ENCODE measurements around the gene BACE1. TPM values are rescaled to one million over a fixed set of nuclear protein-coding genes. Genes with fewer than 3 reads are reported as not detected.

The BACE1 gene
- total and polyA plus RNA-seq, 10 of the 15 experiments (the other 5 are each of a cell fraction or from before 2014, with no cell fraction given), result 0.07 to 1.6 (median 0.32) TPM

DNA sequence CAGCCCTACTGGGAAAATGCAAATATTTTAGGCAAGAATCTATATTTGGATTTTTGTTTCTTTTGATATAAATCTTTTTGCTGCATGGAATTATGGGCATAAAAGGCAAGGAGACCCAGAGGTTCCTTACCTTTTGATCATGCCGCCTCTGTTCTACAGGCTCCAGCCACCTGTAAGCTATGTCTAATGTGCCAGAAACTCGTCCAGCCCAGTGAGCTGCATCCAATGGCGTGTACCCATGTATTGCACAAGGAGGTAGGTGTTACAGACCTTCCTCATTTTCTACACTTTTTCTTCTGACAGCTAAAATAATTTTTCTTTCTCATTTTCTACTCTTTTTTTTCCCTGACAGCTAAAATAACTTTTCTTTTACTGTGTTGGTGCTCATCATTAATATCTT is 33.1 kb downstream of the BACE1 start:
- Histone ChIP-seq H3K4me3 (no peak overlapping the region), H3K4me2 (ENCODE audit: control insufficient read depth, insufficient read depth) (no peak overlapping the region), H3K36me3 (ENCODE audit: control insufficient read depth in 2 of 2, insufficient read depth in 2 of 2, low read length in 1 of 2) (peaks cover 4 to 13% of the 10 kb centered on the region in 2 experiments; a peak in 3 of 4 replicates), H3K27ac (ENCODE audit: control insufficient read depth, insufficient read depth) (no peak overlapping the region), H3K27me3 (replicated peaks in 1 of 2; ENCODE audit: control insufficient read depth in 2 of 2, insufficient read depth in 2 of 2, low read length in 1 of 2) (no peaks in the 10 kb centered on the region), H3K4me1 (ENCODE audit: control insufficient read depth, insufficient read depth, low read length) (no peaks in the 10 kb centered on the region), H3K79me2 (ENCODE audit: control insufficient read depth, insufficient read depth, low read length) (no peaks in the 10 kb centered on the region), H3K9ac (ENCODE audit: control insufficient read depth, insufficient read depth, low read length) (no peak overlapping the region), H3K9me3 (replicated peaks; ENCODE audit: control insufficient read depth, insufficient read depth, low read length) (no peaks in the 10 kb centered on the region), H2AFZ (ENCODE audit: control insufficient read depth, low read depth, low read length) (no peak overlapping the region), H4K20me1 (ENCODE audit: control insufficient read depth, insufficient read depth) (no peaks in the 10 kb centered on the region)
- no TSS peak for BruUV-seq (replicated peaks)
- FAIRE-seq, result no peak
- no peak for DNase-seq (ENCODE audit: low read depth, low spot score)
- CTCF ChIA-PET, result interaction anchor here (0.7 to 1.1 kb wide), 2 partner anchors 13 to 487 kb away, joined by 3 read pairs; no protein-coding TSS in a partner anchor
- ATAC-seq, result no peak
- intact Hi-C loops (cut with micrococcal nuclease; ENCODE audit: unreplicated experiment), result no loop called here
- POLR2A ChIA-PET, result no interaction called here
- 60% methylated on average over 3 of the region's 3 CpGs for WGBS (ENCODE audit: insufficient coverage, insufficient replicate concordance, low lambda C conversion rate, missing lambda C conversion rate)
- SMC1A ChIA-PET (ENCODE audit: uncharacterized antibody, unreplicated experiment), result no interaction called here
- RAD21 ChIA-PET (ENCODE audit: unreplicated experiment), result no interaction called here
- in situ Hi-C loops (cut with MboI), result no loop called here
- TF ChIP-seq, protein P1, sequence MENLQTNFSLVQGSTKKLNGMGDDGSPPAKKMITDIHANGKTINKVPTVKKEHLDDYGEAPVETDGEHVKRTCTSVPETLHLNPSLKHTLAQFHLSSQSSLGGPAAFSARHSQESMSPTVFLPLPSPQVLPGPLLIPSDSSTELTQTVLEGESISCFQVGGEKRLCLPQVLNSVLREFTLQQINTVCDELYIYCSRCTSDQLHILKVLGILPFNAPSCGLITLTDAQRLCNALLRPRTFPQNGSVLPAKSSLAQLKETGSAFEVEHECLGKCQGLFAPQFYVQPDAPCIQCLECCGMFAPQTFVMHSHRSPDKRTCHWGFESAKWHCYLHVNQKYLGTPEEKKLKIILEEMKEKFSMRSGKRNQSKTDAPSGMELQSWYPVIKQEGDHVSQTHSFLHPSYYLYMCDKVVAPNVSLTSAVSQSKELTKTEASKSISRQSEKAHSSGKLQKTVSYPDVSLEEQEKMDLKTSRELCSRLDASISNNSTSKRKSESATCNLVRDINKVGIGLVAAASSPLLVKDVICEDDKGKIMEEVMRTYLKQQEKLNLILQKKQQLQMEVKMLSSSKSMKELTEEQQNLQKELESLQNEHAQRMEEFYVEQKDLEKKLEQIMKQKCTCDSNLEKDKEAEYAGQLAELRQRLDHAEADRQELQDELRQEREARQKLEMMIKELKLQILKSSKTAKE (IDR thresholded peaks at IDR 0.05; ENCODE audit: low read depth, poor library complexity, severe bottlenecking), result no peak
- TF ChIP-seq, protein P2, sequence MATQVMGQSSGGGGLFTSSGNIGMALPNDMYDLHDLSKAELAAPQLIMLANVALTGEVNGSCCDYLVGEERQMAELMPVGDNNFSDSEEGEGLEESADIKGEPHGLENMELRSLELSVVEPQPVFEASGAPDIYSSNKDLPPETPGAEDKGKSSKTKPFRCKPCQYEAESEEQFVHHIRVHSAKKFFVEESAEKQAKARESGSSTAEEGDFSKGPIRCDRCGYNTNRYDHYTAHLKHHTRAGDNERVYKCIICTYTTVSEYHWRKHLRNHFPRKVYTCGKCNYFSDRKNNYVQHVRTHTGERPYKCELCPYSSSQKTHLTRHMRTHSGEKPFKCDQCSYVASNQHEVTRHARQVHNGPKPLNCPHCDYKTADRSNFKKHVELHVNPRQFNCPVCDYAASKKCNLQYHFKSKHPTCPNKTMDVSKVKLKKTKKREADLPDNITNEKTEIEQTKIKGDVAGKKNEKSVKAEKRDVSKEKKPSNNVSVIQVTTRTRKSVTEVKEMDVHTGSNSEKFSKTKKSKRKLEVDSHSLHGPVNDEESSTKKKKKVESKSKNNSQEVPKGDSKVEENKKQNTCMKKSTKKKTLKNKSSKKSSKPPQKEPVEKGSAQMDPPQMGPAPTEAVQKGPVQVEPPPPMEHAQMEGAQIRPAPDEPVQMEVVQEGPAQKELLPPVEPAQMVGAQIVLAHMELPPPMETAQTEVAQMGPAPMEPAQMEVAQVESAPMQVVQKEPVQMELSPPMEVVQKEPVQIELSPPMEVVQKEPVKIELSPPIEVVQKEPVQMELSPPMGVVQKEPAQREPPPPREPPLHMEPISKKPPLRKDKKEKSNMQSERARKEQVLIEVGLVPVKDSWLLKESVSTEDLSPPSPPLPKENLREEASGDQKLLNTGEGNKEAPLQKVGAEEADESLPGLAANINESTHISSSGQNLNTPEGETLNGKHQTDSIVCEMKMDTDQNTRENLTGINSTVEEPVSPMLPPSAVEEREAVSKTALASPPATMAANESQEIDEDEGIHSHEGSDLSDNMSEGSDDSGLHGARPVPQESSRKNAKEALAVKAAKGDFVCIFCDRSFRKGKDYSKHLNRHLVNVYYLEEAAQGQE (IDR thresholded peaks at IDR 0.05; ENCODE audit: low read depth, low read length), result no peak
- TF ChIP-seq, protein P3, sequence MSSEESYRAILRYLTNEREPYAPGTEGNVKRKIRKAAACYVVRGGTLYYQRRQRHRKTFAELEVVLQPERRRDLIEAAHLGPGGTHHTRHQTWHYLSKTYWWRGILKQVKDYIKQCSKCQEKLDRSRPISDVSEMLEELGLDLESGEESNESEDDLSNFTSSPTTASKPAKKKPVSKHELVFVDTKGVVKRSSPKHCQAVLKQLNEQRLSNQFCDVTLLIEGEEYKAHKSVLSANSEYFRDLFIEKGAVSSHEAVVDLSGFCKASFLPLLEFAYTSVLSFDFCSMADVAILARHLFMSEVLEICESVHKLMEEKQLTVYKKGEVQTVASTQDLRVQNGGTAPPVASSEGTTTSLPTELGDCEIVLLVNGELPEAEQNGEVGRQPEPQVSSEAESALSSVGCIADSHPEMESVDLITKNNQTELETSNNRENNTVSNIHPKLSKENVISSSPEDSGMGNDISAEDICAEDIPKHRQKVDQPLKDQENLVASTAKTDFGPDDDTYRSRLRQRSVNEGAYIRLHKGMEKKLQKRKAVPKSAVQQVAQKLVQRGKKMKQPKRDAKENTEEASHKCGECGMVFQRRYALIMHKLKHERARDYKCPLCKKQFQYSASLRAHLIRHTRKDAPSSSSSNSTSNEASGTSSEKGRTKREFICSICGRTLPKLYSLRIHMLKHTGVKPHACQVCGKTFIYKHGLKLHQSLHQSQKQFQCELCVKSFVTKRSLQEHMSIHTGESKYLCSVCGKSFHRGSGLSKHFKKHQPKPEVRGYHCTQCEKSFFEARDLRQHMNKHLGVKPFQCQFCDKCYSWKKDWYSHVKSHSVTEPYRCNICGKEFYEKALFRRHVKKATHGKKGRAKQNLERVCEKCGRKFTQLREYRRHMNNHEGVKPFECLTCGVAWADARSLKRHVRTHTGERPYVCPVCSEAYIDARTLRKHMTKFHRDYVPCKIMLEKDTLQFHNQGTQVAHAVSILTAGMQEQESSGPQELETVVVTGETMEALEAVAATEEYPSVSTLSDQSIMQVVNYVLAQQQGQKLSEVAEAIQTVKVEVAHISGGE (CRISPR knock-in tag; IDR thresholded peaks at IDR 0.05), result no peak
- TF ChIP-seq, protein P4, sequence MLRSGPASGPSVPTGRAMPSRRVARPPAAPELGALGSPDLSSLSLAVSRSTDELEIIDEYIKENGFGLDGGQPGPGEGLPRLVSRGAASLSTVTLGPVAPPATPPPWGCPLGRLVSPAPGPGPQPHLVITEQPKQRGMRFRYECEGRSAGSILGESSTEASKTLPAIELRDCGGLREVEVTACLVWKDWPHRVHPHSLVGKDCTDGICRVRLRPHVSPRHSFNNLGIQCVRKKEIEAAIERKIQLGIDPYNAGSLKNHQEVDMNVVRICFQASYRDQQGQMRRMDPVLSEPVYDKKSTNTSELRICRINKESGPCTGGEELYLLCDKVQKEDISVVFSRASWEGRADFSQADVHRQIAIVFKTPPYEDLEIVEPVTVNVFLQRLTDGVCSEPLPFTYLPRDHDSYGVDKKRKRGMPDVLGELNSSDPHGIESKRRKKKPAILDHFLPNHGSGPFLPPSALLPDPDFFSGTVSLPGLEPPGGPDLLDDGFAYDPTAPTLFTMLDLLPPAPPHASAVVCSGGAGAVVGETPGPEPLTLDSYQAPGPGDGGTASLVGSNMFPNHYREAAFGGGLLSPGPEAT (IDR thresholded peaks at IDR 0.05; ENCODE audit: low read depth), result no peak
- no peak for TF ChIP-seq BHLHE40 (IDR thresholded peaks at IDR 0.05; ENCODE audit: borderline replicate concordance in 1 of 2, low read depth in 2 of 2, low read length in 1 of 2)
- TF ChIP-seq MTA3 (IDR thresholded peaks at IDR 0.05; ENCODE audit: borderline replicate concordance, low read length), result no peak
- no peak for TF ChIP-seq YBX1 (IDR thresholded peaks at IDR 0.05)
- no peak for TF ChIP-seq EP300 (IDR thresholded peaks at IDR 0.05; ENCODE audit: borderline replicate concordance in 1 of 2, control insufficient read depth in 1 of 2, low read depth in 2 of 2, low read length in 2 of 2)

Measured in GM12878 (cell line).